GM18526 (cell line): ENCODE measurements around the gene LTB4R2.

ENCODE experiments used
- POLR2A ChIP-seq: IDR thresholded peaks from 3 replicates; pipeline ENCODE4 v1.6.1; 2011; ENCODE audit not compliant: insufficient read length; ENCODE audit errors: extremely low read depth

Gene LTB4R2

GRCh38 chr14:24317141-24317928 is 7.4 kb downstream of the LTB4R2 start:
- TF ChIP-seq POLR2A, result no peak

- no peak for TF ChIP-seq POLR2A
Observed at GRCh38 chr14:24321212-24321975, 11.5 kb downstream of the LTB4R2 start.

GRCh38 chr14:24322672-24323071 is 12.7 kb downstream of the LTB4R2 start:
- no peak for TF ChIP-seq POLR2A

- no peak for TF ChIP-seq POLR2A
Observed at GRCh38 chr14:24323341-24323740, 13.4 kb downstream of the LTB4R2 start.

GRCh38 chr14:24324024-24324423 is 14.1 kb downstream of the LTB4R2 start:
- TF ChIP-seq POLR2A, result no peak

- no peak for TF ChIP-seq POLR2A
Observed at GRCh38 chr14:24325041-24325530, 15.1 kb downstream of the LTB4R2 start.

GRCh38 chr14:24325963-24326362 is 16.0 kb downstream of the LTB4R2 start:
- no peak for TF ChIP-seq POLR2A

- no peak for TF ChIP-seq POLR2A
Observed at GRCh38 chr14:24327303-24327702, 17.4 kb downstream of the LTB4R2 start.

GRCh38 chr14:24329073-24329663 is 19.2 kb downstream of the LTB4R2 start:
- no peak for TF ChIP-seq POLR2A

GRCh38 chr14:24329736-24330135 is 19.8 kb downstream of the LTB4R2 start:
- TF ChIP-seq POLR2A, result no peak

- no peak for TF ChIP-seq POLR2A
Observed at GRCh38 chr14:24330973-24331674, 21.2 kb downstream of the LTB4R2 start.

GRCh38 chr14:24331731-24332267 is 21.9 kb downstream of the LTB4R2 start:
- no peak for TF ChIP-seq POLR2A

GRCh38 chr14:24332268-24332993 is 22.5 kb downstream of the LTB4R2 start:
- TF ChIP-seq POLR2A, result no peak
